Measurements from ENCODE around the gene CAPZA2.
"Not testable (repeated sequence)": the region's sequence is repeated elsewhere in the genome, so short reads cannot be mapped to it uniquely, and the experiment has no call there.

The CAPZA2 gene

GRCh38 chr7:116963234-116963633, 100.8 kb downstream of the CAPZA2 start:
- Mint-ChIP-seq H3K36me3 (ENCODE audit: low read depth) (no peaks in the 10 kb centered on the region), H3K27ac (no peak overlapping the region), H3K9me3 (no peaks in the 10 kb centered on the region)

GRCh38 chr7:116966601-116967000, 104.2 kb downstream of the CAPZA2 start:
- Mint-ChIP-seq H3K4me1 (ENCODE audit: low read depth) (no peaks in the 10 kb centered on the region), H3K36me3 (ENCODE audit: low read depth) (no peaks in the 10 kb centered on the region), H3K27ac (no peak overlapping the region)

More at GRCh38 chr7:116963234-116963633, 100.8 kb downstream of the CAPZA2 start:
- Mint-ChIP-seq H3K4me3 (no peak overlapping the region), H3K4me1 (ENCODE audit: low read depth) (no peaks in the 10 kb centered on the region), H3K27me3 (ENCODE audit: low read depth) (peaks cover 15% of the 10 kb centered on the region)

GRCh38 chr7:116967254-116967922, 105.0 kb downstream of the CAPZA2 start:
- Mint-ChIP-seq H3K4me3 (no peak overlapping the region), H3K4me1 (ENCODE audit: low read depth) (no peaks in the 10 kb centered on the region), H3K36me3 (ENCODE audit: low read depth) (no peaks in the 10 kb centered on the region), H3K27ac (no peak overlapping the region), H3K9me3 (no peaks in the 10 kb centered on the region), H3K27me3 (ENCODE audit: low read depth) (no peaks in the 10 kb centered on the region)

More at GRCh38 chr7:116966601-116967000, 104.2 kb downstream of the CAPZA2 start:
- no peaks in the 10 kb centered on the region for H3K9me3 Mint-ChIP-seq
- peaks cover 4% of the 10 kb centered on the region for H3K27me3 Mint-ChIP-seq (ENCODE audit: low read depth)
- H3K4me3 Mint-ChIP-seq = no peak overlapping the region

GRCh38 chr7:116967983-116968382, 105.6 kb downstream of the CAPZA2 start:
- no peak overlapping the region for H3K27ac Mint-ChIP-seq
- no peaks in the 10 kb centered on the region for H3K9me3 Mint-ChIP-seq
- H3K27me3 Mint-ChIP-seq (ENCODE audit: low read depth) = peaks cover 3% of the 10 kb centered on the region
- no peak overlapping the region for H3K4me3 Mint-ChIP-seq
- H3K36me3 Mint-ChIP-seq (ENCODE audit: low read depth) = no peaks in the 10 kb centered on the region
- H3K4me1 Mint-ChIP-seq (ENCODE audit: low read depth) = no peaks in the 10 kb centered on the region

GRCh38 chr7:116968631-116969030, 106.2 kb downstream of the CAPZA2 start:
- Mint-ChIP-seq H3K27me3 (ENCODE audit: low read depth) (peaks cover 6% of the 10 kb centered on the region), H3K4me3 (no peak overlapping the region), H3K9me3 (no peaks in the 10 kb centered on the region), H3K27ac (no peak overlapping the region), H3K36me3 (ENCODE audit: low read depth) (no peaks in the 10 kb centered on the region), H3K4me1 (ENCODE audit: low read depth) (no peaks in the 10 kb centered on the region)

GRCh38 chr7:116969371-116969902, 107.0 kb downstream of the CAPZA2 start:
- no peaks in the 10 kb centered on the region for H3K36me3 Mint-ChIP-seq (ENCODE audit: low read depth)

GRCh38 chr7:116970238-116970910, 108.0 kb downstream of the CAPZA2 start:
- peaks cover 6% of the 10 kb centered on the region for H3K27me3 Mint-ChIP-seq (ENCODE audit: low read depth)
- no peak overlapping the region for H3K27ac Mint-ChIP-seq
- H3K9me3 Mint-ChIP-seq = no peaks in the 10 kb centered on the region
- no peak overlapping the region for H3K4me3 Mint-ChIP-seq
- no peaks in the 10 kb centered on the region for H3K4me1 Mint-ChIP-seq (ENCODE audit: low read depth)
- H3K36me3 Mint-ChIP-seq (ENCODE audit: low read depth) = no peaks in the 10 kb centered on the region

More at GRCh38 chr7:116969371-116969902, 107.0 kb downstream of the CAPZA2 start:
- Mint-ChIP-seq H3K9me3 (no peaks in the 10 kb centered on the region), H3K27ac (no peak overlapping the region), H3K27me3 (ENCODE audit: low read depth) (peaks cover 6% of the 10 kb centered on the region), H3K4me1 (ENCODE audit: low read depth) (no peaks in the 10 kb centered on the region), H3K4me3 (no peak overlapping the region)

- H3K27ac Mint-ChIP-seq; H3K36me3 Mint-ChIP-seq (ENCODE audit: low read depth); H3K27me3 Mint-ChIP-seq (ENCODE audit: low read depth); H3K4me3 Mint-ChIP-seq; H3K4me1 Mint-ChIP-seq (ENCODE audit: low read depth); H3K9me3 Mint-ChIP-seq: not testable (repeated sequence)
Measured at GRCh38 chr7:116971153-116971552, 108.8 kb downstream of the CAPZA2 start.
